ENCODE results near the gene CYP2C19. TPM values are rescaled to one million over a fixed set of nuclear protein-coding genes. Genes with fewer than 3 reads are reported as not detected.
"Not testable (repeated sequence)": the region's sequence is repeated elsewhere in the genome, so short reads cannot be mapped to it uniquely, and the experiment has no call there.

CYP2C19 gene
- polyA plus RNA-seq (ENCODE audit: insufficient read length) = 0.12 TPM
- long read RNA-seq, donor 1 = 0 reads
- long read RNA-seq, donor 2 = 0 reads
- long read RNA-seq, donor 3 = 0 reads
- long read RNA-seq, donor 4 = 0 reads
- long read RNA-seq, donor 5 = 0 reads
- long read RNA-seq, donor 6 = 0 reads
- long read RNA-seq, donor 7 = 0 reads
- long read RNA-seq, donor 8 = 0 reads

GRCh38 chr10:94762393-94762792 is at the start of gene CYP2C19:
CYP2C19 (plus strand) TSS chr10:94762681; CDS start chr10:94762706, 25 bp downstream.
- DNase-seq = no peak

GRCh38 chr10:94725871-94726270 is 36.6 kb upstream of the CYP2C19 start:
- no peak for DNase-seq

- DNase-seq = no peak
These were observed 27.3 kb upstream of the CYP2C19 start for GRCh38 chr10:94735197-94735596.

- no peak for DNase-seq
These were observed 23.9 kb upstream of the CYP2C19 start for GRCh38 chr10:94738588-94738987.

GRCh38 chr10:94747137-94747536 is 15.3 kb upstream of the CYP2C19 start:
- DNase-seq = no peak

GRCh38 chr10:94747838-94748237 is 14.6 kb upstream of the CYP2C19 start:
- no peak for DNase-seq

- DNase-seq = no peak
These were observed 4.6 kb upstream of the CYP2C19 start for GRCh38 chr10:94757916-94758315.

GRCh38 chr10:94760586-94761178 is 1.8 kb upstream of the CYP2C19 start:
- DNase-seq = no peak

GRCh38 chr10:94775425-94775824 is 12.9 kb downstream of the CYP2C19 start:
- DNase-seq = not testable (repeated sequence)

GRCh38 chr10:94777886-94778458 is 15.5 kb downstream of the CYP2C19 start:
- no peak for DNase-seq

GRCh38 chr10:94780844-94781243 is 18.4 kb downstream of the CYP2C19 start:
- DNase-seq = no peak

GRCh38 chr10:94784256-94784655 is 21.8 kb downstream of the CYP2C19 start:
- no peak for DNase-seq

- no peak for DNase-seq
These were observed 22.7 kb downstream of the CYP2C19 start for GRCh38 chr10:94785211-94785610.

- DNase-seq = not testable (repeated sequence)
These were observed 38.1 kb downstream of the CYP2C19 start for GRCh38 chr10:94800551-94800950.

GRCh38 chr10:94803307-94803706 is 40.8 kb downstream of the CYP2C19 start:
- DNase-seq = no peak

GRCh38 chr10:94830025-94830424 is 67.5 kb downstream of the CYP2C19 start:
- DNase-seq = not testable (repeated sequence)

GRCh38 chr10:94846204-94846603 is 83.7 kb downstream of the CYP2C19 start:
- no peak for DNase-seq

- DNase-seq = no peak
These were observed 88.3 kb downstream of the CYP2C19 start for GRCh38 chr10:94850766-94851165.

GRCh38 chr10:94851263-94851662 is 88.8 kb downstream of the CYP2C19 start:
- no peak for DNase-seq

- DNase-seq = no peak
These were observed 90.0 kb downstream of the CYP2C19 start for GRCh38 chr10:94852438-94852837.

- DNase-seq = no peak
These were observed 90.6 kb downstream of the CYP2C19 start for GRCh38 chr10:94853065-94853464.

- DNase-seq = no peak
These were observed 95.5 kb downstream of the CYP2C19 start for GRCh38 chr10:94858005-94858404.

- no peak for DNase-seq
These were observed 96.6 kb downstream of the CYP2C19 start for GRCh38 chr10:94859086-94859485.

GRCh38 chr10:94878649-94879048 is 116.2 kb downstream of the CYP2C19 start:
- no peak for DNase-seq

All from left kidney (tissue), 8 donors.